Sigmoid colon (tissue), 4 donors: ENCODE data around the gene CLINT1.

ENCODE experiments used
- CTCF ChIP-seq, 4 experiments: fragments of 450-650 bp in 3 of 4; fragments of 200-600 bp in 1 of 4; IDR thresholded peaks; one replicate each; pipeline ENCODE4 v1.5.1; 2016 to 2019; ENCODE audit warnings: antibody characterized with exemption in 4 of 4, mild to moderate bottlenecking in 3 of 4, moderate library complexity in 2 of 4
- POLR2A ChIP-seq, 2 donors: fragments of 450-650 bp; IDR thresholded peaks; one replicate each; pipeline ENCODE4 v1.6.1; 2016; ENCODE audit warnings: antibody characterized with exemption in 2 of 2, mild to moderate bottlenecking in 2 of 2, moderate library complexity in 2 of 2
- POLR2AphosphoS5 ChIP-seq, 4 donors: sonication (generic); formaldehyde crosslinking; IDR thresholded peaks; one replicate each; pipeline ENCODE4 v1.6.1; 2017; ENCODE audit warnings: antibody characterized with exemption in 4 of 4

DNA sequence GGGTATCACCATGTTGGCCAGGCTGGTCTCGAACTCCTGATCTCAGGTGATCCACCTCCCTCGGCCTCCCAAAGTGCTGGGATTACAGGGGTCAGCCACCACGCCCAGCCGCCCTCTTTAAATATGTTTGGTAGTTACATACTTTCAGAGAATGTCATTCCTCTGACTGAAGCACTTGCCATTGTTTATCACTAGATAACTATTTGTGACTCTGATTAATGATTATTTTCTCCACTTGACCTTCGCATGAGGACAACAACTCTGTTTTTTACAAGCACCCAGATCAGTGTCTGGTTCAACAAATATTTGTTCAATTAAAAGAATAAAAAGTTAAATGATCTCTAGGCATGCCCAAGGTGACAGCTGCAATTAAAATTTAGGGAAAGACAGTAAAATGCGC lies 56.2 kb downstream of the CLINT1 start:
- TF ChIP-seq CTCF (IDR thresholded peaks at IDR 0.05), result no peak
- TF ChIP-seq POLR2AphosphoS5 (IDR thresholded peaks at IDR 0.05), result no peak
- TF ChIP-seq POLR2A (IDR thresholded peaks at IDR 0.05), result no peak
